Measurements from ENCODE around the gene ZBTB42.

Gene ZBTB42

GRCh38 chr14:104752735-104753527 is 48.0 kb upstream of the ZBTB42 start, which contains the start of gene SIVA1:
Gene SIVA1 (plus strand): TSS chr14:104753147. CDS start chr14:104753202, 55 bp downstream.
- Histone ChIP-seq H2AFZ (ENCODE audit: low read depth, low read length) (peak within 1 kb of the TSS; percentile 92), H2BK120ac (ENCODE audit: low read depth, low read length) (peak within 1 kb of the TSS; percentile 54), H3K4ac (ENCODE audit: low read depth in 1 of 2, low read length in 2 of 2) (peak within 1 kb of the TSS; percentile 73 to 91), H3K18ac (ENCODE audit: low read depth in 1 of 2, low read length in 2 of 2) (peak within 1 kb of the TSS; percentile 92 to 98), H3K27ac (ENCODE audit: low read length, poor library complexity, severe bottlenecking) (no peak within 1 kb of the TSS), H3K9ac (ENCODE audit: low read length) (peak within 1 kb of the TSS; percentile 97), H3K23ac (ENCODE audit: low read length in 2 of 2) (peak within 1 kb of the TSS in 1 of 2 experiments; percentile 48), H2BK15ac (ENCODE audit: low read depth, poor library complexity, severe bottlenecking) (peak within 1 kb of the TSS; percentile 62), H4K91ac (ENCODE audit: low read length) (peak within 1 kb of the TSS; percentile 85), H3K4me1 (ENCODE audit: control insufficient read depth, insufficient read depth, low read depth, low read length) (peaks cover 39% of the 10 kb centered on the region), H3K36me3 (ENCODE audit: control insufficient read depth in 1 of 2, insufficient read depth in 2 of 2, low read depth in 1 of 2, low read length in 2 of 2) (peaks cover 30 to 31% of the 10 kb centered on the region in 2 experiments), H3K14ac (ENCODE audit: low read length in 2 of 2) (peak within 1 kb of the TSS in 1 of 2 experiments; percentile 99), H2AK5ac (ENCODE audit: low read length, severe bottlenecking) (no peak within 1 kb of the TSS), H4K8ac (ENCODE audit: low read length) (peak within 1 kb of the TSS; percentile 94), H2BK5ac (ENCODE audit: low read depth, low read length, poor library complexity, severe bottlenecking) (no peak within 1 kb of the TSS), H3K9me3 (ENCODE audit: control insufficient read depth, low read length) (no peaks in the 10 kb centered on the region), H2BK12ac (ENCODE audit: low read length in 2 of 2) (peak within 1 kb of the TSS; percentile 29 to 52), H3K4me3 (ENCODE audit: insufficient read depth in 1 of 2, low read depth in 1 of 2, low read length in 2 of 2) (peak within 1 kb of the TSS; percentile 96), H3K27me3 (ENCODE audit: control insufficient read depth in 1 of 2, insufficient read depth in 1 of 2, low read length in 2 of 2) (no peaks in the 10 kb centered on the region), H3K4me2 (ENCODE audit: low read length, poor library complexity, severe bottlenecking) (peak within 1 kb of the TSS; percentile 95), H3K79me1 (replicated peaks; ENCODE audit: low read length, poor library complexity, severe bottlenecking) (peaks cover 26% of the 10 kb centered on the region)
- under 1% methylated on average over 84 of the region's 95 CpGs for WGBS
- DNase-seq: peak; percentile 99

- Histone ChIP-seq H2BK5ac (ENCODE audit: low read depth, low read length, poor library complexity, severe bottlenecking) (no peak overlapping the region), H3K4ac (ENCODE audit: low read depth in 1 of 2, low read length in 2 of 2) (peak overlapping the region; percentile 73 to 91), H3K23ac (ENCODE audit: low read length in 2 of 2) (peak overlapping the region in 1 of 2 experiments; percentile 48), H3K36me3 (ENCODE audit: control insufficient read depth in 1 of 2, insufficient read depth in 2 of 2, low read depth in 1 of 2, low read length in 2 of 2) (peaks cover 36 to 37% of the 10 kb centered on the region in 2 experiments), H4K91ac (ENCODE audit: low read length) (peak overlapping the region; percentile 85), H2AK5ac (ENCODE audit: low read length, severe bottlenecking) (no peak overlapping the region), H2AFZ (ENCODE audit: low read depth, low read length) (no peak overlapping the region), H2BK12ac (ENCODE audit: low read length in 2 of 2) (peak overlapping the region in 1 of 2 experiments; percentile 2), H3K9ac (ENCODE audit: low read length) (peak overlapping the region; percentile 97), H3K27ac (ENCODE audit: low read length, poor library complexity, severe bottlenecking) (no peak overlapping the region), H4K8ac (ENCODE audit: low read length) (peak overlapping the region; percentile 48), H3K14ac (ENCODE audit: low read length in 2 of 2) (peak overlapping the region in 1 of 2 experiments; percentile 99), H3K27me3 (ENCODE audit: control insufficient read depth in 1 of 2, insufficient read depth in 1 of 2, low read length in 2 of 2) (no peaks in the 10 kb centered on the region), H3K79me1 (replicated peaks; ENCODE audit: low read length, poor library complexity, severe bottlenecking) (peaks cover 29% of the 10 kb centered on the region), H3K9me3 (ENCODE audit: control insufficient read depth, low read length) (no peaks in the 10 kb centered on the region), H3K18ac (ENCODE audit: low read depth in 1 of 2, low read length in 2 of 2) (peak overlapping the region; percentile 92 to 98), H2BK15ac (ENCODE audit: low read depth, poor library complexity, severe bottlenecking) (peak overlapping the region; percentile 44), H3K4me3 (ENCODE audit: insufficient read depth in 1 of 2, low read depth in 1 of 2, low read length in 2 of 2) (peak overlapping the region; percentile 96), H3K4me2 (ENCODE audit: low read length, poor library complexity, severe bottlenecking) (peak overlapping the region; percentile 95), H2BK120ac (ENCODE audit: low read depth, low read length) (peak overlapping the region; percentile 54), H3K4me1 (ENCODE audit: control insufficient read depth, insufficient read depth, low read depth, low read length) (peaks cover 37% of the 10 kb centered on the region)
- 3% methylated on average over 30 of the region's 30 CpGs for WGBS
- DNase-seq: peak; percentile 20
These were observed 47.2 kb upstream of the ZBTB42 start for GRCh38 chr14:104753528-104754212.

GRCh38 chr14:104754213-104754851 is 46.6 kb upstream of the ZBTB42 start:
- H2BK120ac ChIP-seq (ENCODE audit: low read depth, low read length): no peak overlapping the region
- H3K14ac ChIP-seq (ENCODE audit: low read length in 2 of 2): no peak overlapping the region
- peaks cover 32% of the 10 kb centered on the region for H3K79me1 ChIP-seq (replicated peaks; ENCODE audit: low read length, poor library complexity, severe bottlenecking)
- no peak overlapping the region for H4K91ac ChIP-seq (ENCODE audit: low read length)
- no peak for DNase-seq
- no peaks in the 10 kb centered on the region for H3K9me3 ChIP-seq (ENCODE audit: control insufficient read depth, low read length)
- H3K4me2 ChIP-seq (ENCODE audit: low read length, poor library complexity, severe bottlenecking): peak overlapping the region; percentile 95
- no peak overlapping the region for H4K8ac ChIP-seq (ENCODE audit: low read length)
- peak overlapping the region in 1 of 2 experiments; percentile 96 for H3K4me3 ChIP-seq (ENCODE audit: insufficient read depth in 1 of 2, low read depth in 1 of 2, low read length in 2 of 2)
- no peak overlapping the region for H2BK5ac ChIP-seq (ENCODE audit: low read depth, low read length, poor library complexity, severe bottlenecking)
- H3K18ac ChIP-seq (ENCODE audit: low read depth in 1 of 2, low read length in 2 of 2): no peak overlapping the region
- no peak overlapping the region for H3K4ac ChIP-seq (ENCODE audit: low read depth in 1 of 2, low read length in 2 of 2)
- no peak overlapping the region for H3K27ac ChIP-seq (ENCODE audit: low read length, poor library complexity, severe bottlenecking)
- no peak overlapping the region for H2AK5ac ChIP-seq (ENCODE audit: low read length, severe bottlenecking)
- peak overlapping the region in 1 of 2 experiments; percentile 74 for H3K23ac ChIP-seq (ENCODE audit: low read length in 2 of 2)
- H2AFZ ChIP-seq (ENCODE audit: low read depth, low read length): no peak overlapping the region
- peaks cover 31% of the 10 kb centered on the region for H3K4me1 ChIP-seq (ENCODE audit: control insufficient read depth, insufficient read depth, low read depth, low read length)
- H2BK12ac ChIP-seq (ENCODE audit: low read length in 2 of 2): no peak overlapping the region
- WGBS: 85% methylated on average over 11 of the region's 13 CpGs
- peak overlapping the region; percentile 97 for H3K9ac ChIP-seq (ENCODE audit: low read length)
- H2BK15ac ChIP-seq (ENCODE audit: low read depth, poor library complexity, severe bottlenecking): no peak overlapping the region
- H3K27me3 ChIP-seq (ENCODE audit: control insufficient read depth in 1 of 2, insufficient read depth in 1 of 2, low read length in 2 of 2): no peaks in the 10 kb centered on the region
- peaks cover 42 to 44% of the 10 kb centered on the region in 2 experiments for H3K36me3 ChIP-seq (ENCODE audit: control insufficient read depth in 1 of 2, insufficient read depth in 2 of 2, low read depth in 1 of 2, low read length in 2 of 2)
